Measurements from ENCODE around the gene OGFR.
A peak's percentile ranks its signal among the peaks of the same experiment; 100 is the strongest.

GRCh38 chr20:62816884-62817873, 12.5 kb downstream of the OGFR start, which contains the start of gene COL9A3:
- no peak for TF ChIP-seq JUN (IDR thresholded peaks at IDR 0.05; ENCODE audit: borderline replicate concordance, insufficient read depth, insufficient read length, low read depth)
- TF ChIP-seq CTCF (IDR thresholded peaks at IDR 0.05; ENCODE audit: extremely low read depth in 1 of 2, insufficient read depth in 1 of 2, low read depth in 1 of 2, low read length in 2 of 2), result no peak
- peak; percentile 76 for TF ChIP-seq EZH2 (IDR thresholded peaks at IDR 0.05; ENCODE audit: borderline replicate concordance, low read depth, low read length, severe bottlenecking)
- no peak for TF ChIP-seq POLR2A (IDR thresholded peaks at IDR 0.05; ENCODE audit: low read depth, low read length)
